Measurements from ENCODE around the gene UNC79.

- TF ChIP-seq POLR2A (IDR thresholded peaks at IDR 0.05) (no peak), CTCF (IDR thresholded peaks at IDR 0.05) (no peak), POLR2AphosphoS5 (IDR thresholded peaks at IDR 0.05) (no peak)
Observed at GRCh38 chr14:93591506-93591905, 160.8 kb downstream of the UNC79 start.

All from transverse colon (tissue), 4 donors.